Measurements from ENCODE around the gene CTDP1.

CTDP1 gene

GRCh38 chr18:79796531-79797405 lies 117.2 kb downstream of the CTDP1 start:
- DNase-seq (ENCODE audit: low spot score), result no peak

GRCh38 chr18:79797518-79798345 lies 118.1 kb downstream of the CTDP1 start, which contains the start of gene KCNG2:
TSS of gene KCNG2 (plus strand) at chr18:79797938. CDS start at chr18:79863668, 65,730 bp downstream.
- DNase-seq (ENCODE audit: low spot score), result no peak

- DNase-seq (ENCODE audit: low spot score), result no peak
Observed at GRCh38 chr18:79798346-79798998, 118.9 kb downstream of the CTDP1 start.

GRCh38 chr18:79798999-79799370 lies 119.4 kb downstream of the CTDP1 start:
- no peak for DNase-seq (ENCODE audit: low spot score)

- DNase-seq (ENCODE audit: low spot score), result no peak
Observed at GRCh38 chr18:79799619-79800370, 120.2 kb downstream of the CTDP1 start.

GRCh38 chr18:79800371-79801180 lies 121.0 kb downstream of the CTDP1 start:
- DNase-seq (ENCODE audit: low spot score), result no peak

GRCh38 chr18:79801217-79801616 lies 121.6 kb downstream of the CTDP1 start:
- DNase-seq (ENCODE audit: low spot score), result no peak

GRCh38 chr18:79801641-79802040 lies 122.0 kb downstream of the CTDP1 start:
- DNase-seq (ENCODE audit: low spot score), result no peak

- DNase-seq (ENCODE audit: low spot score), result no peak
Observed at GRCh38 chr18:79802298-79802697, 122.7 kb downstream of the CTDP1 start.

GRCh38 chr18:79803611-79804051 lies 124.0 kb downstream of the CTDP1 start:
- DNase-seq (ENCODE audit: low spot score), result no peak

Data from kidney capillary endothelial cell (primary cell).